Stimulated activated CD4-positive, alpha-beta T cell treated with anti-CD3 and anti-CD28 coated beads, Interleukin-1b, Interleukin-23, amount 100 ng/mL, for 4 hours (primary cell): ENCODE measurements around the gene SLCO3A1.

Source experiments
- DNase-seq, 2 donors: peaks; one replicate each; pipeline ENCODE4 v3.0.0-alpha.2; 2020; ENCODE audit warnings: low read depth in 2 of 2

Gene SLCO3A1

DNA sequence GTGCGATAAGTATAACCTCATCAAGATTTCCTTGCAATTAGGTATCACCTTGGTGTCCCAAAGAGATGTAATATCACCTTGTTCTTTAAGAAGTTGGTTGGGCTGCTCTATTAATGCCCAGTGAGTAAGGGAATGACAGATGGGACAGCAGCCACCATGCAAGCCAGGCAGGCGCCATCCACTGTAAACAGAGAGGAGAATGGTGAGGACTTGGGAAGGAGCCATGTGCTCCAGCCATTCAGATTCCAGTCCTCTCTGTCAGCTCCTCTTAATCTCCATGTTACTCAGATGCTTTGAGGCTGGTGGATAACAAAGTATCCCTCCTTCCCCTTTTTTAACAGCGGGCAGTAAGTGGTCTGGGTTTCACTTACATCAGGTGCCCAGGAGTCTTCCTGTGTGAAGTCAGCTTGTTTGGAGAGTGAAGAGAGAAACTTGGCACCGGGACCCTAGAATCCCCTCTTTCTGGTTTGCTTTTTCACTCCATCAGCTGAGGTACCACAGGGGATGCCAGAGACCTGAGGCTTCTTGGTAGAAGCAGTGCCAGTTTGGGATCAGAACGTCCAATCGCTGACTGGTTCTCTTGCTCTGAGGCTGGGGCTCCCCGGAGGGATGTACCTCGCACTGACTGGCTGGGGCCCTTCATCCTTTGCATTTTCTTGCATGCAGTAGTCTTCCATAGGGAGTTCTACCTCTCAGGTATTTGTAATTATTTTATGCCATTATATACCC, 29.5 kb downstream of the SLCO3A1 start:
- no peak for DNase-seq

GRCh38 chr15:91884606-91885005, 31.1 kb downstream of the SLCO3A1 start:
- DNase-seq = no peak

- no peak for DNase-seq
Observed at GRCh38 chr15:91885054-91885453, 31.5 kb downstream of the SLCO3A1 start.

DNA sequence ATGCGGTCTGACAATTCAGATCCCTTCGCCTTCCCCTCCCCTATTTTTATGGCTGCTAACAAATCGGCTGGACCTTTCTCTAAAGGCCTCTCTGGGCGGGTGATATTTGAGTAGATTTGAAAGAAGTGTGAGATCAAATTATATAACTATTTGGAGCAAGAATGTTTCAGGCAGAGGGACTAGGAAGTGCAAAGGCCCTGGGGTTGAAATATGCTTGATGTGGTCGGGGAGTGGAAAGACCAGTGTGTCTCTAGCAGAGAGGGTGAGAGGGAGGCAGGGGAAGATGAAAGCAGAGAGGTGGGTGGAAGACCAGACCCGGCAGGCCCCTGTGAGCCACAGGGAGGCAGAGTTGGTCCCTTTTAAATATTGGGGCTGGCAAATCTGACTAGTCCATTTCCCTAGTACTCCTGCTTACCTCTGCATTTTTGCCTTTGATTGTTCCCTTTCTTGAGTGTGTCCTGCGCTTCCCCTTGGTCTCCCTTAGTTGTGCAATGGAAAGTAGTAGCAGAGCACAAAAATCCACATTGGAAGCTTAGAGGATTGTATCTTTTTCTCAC, 32.3 kb downstream of the SLCO3A1 start:
- no peak for DNase-seq

- DNase-seq = no peak
Observed at GRCh38 chr15:91886878-91887277, 33.4 kb downstream of the SLCO3A1 start.

DNA sequence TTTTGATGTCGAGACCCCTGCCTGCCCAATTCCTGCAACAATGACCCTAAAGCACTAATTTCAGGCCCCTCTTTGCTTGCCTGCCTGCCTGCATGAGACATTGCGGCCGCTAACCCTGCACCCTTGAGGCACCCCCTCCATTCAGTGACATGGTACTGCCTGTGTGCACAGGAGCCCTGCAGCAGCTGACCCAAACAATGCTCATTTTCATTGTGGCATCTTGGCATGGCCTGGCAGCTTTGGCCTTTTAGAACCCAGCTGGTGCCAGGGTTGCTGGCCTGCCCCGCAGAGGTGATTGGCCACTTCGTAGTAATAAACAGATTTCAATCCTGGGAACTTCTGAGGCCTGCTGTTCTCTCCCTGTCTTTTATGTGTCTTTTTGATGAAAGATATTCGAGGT, 33.8 kb downstream of the SLCO3A1 start:
- no peak for DNase-seq

GRCh38 chr15:91887921-91888373, 34.4 kb downstream of the SLCO3A1 start:
- DNase-seq = no peak

DNA sequence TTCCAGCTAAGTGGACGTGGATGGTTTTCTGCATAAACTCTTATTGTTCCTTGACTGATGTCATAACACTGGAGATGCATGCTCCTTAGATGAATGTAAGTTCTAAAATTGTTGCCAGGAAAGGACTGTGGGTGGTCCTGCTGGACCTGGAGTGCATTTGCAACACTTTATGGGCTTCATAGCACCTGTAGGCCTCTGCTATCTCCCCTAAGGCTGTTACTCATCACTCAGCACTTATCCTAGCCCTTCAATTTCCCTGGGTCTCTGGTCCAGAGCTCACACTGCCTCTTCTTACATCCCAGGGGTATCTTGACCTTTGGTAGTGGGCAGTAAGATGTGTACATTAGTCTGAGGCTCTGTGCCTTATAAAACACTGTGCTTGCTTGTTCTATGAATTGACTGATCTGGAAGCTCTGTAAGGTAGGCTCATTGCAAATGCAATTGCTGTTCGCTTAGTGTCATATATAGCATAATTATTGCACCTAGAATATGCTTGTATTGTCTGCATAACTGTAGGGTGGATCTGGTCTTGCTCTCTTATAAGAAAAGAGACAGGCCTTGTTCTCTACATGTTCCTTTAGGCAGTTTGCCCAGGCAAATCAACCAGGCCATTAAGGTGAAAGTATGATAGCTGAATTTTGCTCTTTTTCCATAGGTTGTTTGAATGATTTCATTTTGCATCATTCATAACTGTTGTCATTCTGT, 35.8 kb downstream of the SLCO3A1 start:
- no peak for DNase-seq

- no peak for DNase-seq
Observed at GRCh38 chr15:91890614-91891013, 37.1 kb downstream of the SLCO3A1 start.

DNA sequence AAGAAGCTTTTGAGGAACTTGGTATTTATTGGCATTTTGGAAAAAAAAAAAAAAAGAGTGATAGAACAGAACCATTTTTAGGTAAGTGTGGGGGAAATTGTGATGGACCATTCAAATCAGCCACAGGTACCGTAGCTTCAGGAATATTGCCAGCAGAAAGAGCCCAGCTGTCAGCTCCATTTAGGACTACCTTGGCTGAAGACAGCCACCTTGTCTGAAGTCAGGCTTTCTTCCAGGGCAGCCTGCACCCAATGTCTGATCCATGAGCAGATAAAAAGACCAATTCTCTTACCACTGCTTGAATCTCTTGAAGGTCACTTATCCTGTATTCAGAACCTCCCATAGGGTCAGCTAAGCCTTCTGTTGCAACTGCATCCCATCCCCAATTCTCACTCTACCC, 37.6 kb downstream of the SLCO3A1 start:
- no peak for DNase-seq

- DNase-seq = no peak
Observed at GRCh38 chr15:91891788-91892345, 38.4 kb downstream of the SLCO3A1 start.

DNA sequence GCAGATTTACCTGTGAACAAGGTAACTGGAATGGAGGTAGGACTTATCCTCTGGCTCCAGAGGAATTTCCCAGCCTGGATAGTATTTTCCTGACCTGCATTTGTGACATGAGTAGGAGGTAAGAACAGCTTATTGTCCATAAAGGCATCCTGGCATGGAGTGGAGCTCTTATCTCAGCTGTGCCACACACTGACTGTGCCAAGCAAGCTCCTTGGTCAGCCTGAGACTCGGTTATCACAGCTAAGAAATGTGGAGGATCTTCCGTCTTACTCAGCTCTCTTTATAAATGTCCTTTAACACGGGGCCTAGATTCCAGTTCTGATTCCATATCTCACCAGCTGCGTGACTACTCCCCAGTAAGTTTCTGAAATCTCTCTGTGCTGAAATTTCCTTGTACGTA, 38.9 kb downstream of the SLCO3A1 start:
- no peak for DNase-seq

DNA sequence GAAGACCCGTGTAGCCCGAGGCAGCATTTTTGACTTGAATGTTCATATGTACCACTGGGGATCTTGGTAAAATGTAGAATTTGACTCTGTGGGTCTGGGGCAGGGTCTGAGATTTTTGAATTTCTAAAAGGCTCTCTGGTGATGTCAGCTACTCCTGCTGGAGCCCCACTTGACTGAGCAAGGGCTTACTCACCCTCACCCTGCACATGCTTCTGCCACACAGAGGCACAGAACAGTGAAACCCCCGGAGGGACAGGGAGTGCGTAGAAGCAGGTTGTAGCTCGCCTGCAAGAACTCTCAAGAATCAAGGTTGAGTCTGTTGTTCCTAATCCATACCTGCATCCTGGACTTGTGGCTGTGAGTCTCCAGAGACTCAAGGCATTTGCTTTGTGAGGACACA, 41.1 kb downstream of the SLCO3A1 start:
- DNase-seq = no peak

GRCh38 chr15:91895051-91895450, 41.5 kb downstream of the SLCO3A1 start:
- DNase-seq = no peak

GRCh38 chr15:91896341-91897055, 43.0 kb downstream of the SLCO3A1 start:
- no peak for DNase-seq

DNA sequence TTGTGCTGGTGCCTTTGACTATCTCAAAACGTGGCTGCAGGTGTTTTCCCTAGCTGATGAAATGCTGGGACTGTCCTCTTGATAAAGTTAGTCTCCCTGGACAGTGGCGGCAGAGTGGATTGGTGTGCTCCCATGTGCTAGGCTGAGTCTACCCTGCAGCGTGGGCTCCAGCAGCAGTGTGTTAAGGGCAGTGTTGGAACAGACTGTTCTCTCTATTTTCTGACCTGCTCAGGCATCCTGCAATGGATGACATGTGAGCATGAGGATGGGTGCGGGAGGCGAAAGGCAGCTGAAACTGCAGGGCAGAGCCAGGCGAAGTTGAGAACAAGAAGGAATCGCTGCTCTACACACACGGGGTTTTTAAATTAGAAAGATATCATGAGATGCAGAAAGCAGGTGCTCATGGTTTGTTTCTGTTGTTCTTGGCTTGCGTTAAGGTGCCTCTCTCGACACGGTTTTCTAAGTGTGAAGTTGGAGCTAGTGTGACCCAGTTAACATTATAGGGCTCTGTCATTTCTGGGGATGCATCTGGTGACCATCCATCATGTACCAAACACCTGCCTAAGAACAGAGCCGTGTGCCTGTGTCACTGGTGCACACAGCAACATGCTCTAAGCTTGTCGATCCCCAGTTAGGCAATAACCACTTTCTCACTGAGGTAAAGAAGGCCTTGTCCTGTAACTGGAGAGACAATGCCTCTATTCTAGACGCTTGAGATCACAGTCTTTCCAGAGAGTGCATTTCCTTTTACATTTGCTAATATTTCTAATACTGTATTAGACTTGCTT, 44.3 kb downstream of the SLCO3A1 start:
- DNase-seq = no peak

- no peak for DNase-seq
Observed at GRCh38 chr15:91898843-91899242, 45.3 kb downstream of the SLCO3A1 start.

DNA sequence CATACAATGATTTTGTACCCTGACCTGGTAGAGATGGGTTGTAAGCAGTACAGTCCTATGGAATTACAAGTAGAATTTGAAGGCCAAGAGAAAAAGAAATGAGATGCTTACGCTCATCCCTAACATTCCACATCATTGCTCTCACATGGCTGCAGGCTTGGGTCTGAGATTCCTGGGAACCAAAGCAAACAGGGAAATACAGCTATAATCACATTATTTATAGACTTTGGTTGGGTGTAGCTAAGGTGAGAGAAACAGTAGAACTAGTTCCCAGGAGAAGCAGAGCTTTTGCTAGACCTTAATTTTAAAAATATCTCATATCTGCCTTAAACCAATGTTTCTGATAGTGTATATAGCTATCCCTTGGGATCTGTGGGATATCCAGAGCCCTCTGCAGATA, 51.4 kb downstream of the SLCO3A1 start:
- no peak for DNase-seq

GRCh38 chr15:91908391-91908790, 54.9 kb downstream of the SLCO3A1 start:
- no peak for DNase-seq

GRCh38 chr15:91909111-91909510, 55.6 kb downstream of the SLCO3A1 start:
- no peak for DNase-seq

DNA sequence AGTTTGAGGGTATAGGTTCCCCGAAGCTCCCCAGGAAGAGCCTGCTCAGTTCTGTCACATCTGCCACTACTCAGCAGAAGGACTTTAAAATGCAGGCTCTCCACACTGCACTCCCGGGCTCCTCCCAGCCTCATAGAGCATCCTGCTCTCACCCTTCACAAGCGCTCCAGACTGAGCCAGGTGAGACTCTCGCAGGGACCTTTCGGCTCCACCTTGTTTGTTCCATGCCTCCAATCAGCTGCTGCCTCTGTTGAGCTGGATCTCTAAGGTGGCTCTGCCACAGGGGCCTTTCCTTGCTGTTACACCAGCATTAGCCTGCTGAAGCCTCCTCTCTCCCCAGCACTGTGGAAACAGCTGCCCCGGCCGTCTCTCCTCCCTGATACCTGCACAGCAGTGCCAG, 56.1 kb downstream of the SLCO3A1 start:
- DNase-seq = no peak
